ENCODE data around the gene MYL11. TPM values are rescaled to one million over a fixed set of nuclear protein-coding genes. Genes with fewer than 3 reads are reported as not detected.

Gene MYL11
- polyA plus RNA-seq, 1 donor from 2014 or later: not detected

DNA sequence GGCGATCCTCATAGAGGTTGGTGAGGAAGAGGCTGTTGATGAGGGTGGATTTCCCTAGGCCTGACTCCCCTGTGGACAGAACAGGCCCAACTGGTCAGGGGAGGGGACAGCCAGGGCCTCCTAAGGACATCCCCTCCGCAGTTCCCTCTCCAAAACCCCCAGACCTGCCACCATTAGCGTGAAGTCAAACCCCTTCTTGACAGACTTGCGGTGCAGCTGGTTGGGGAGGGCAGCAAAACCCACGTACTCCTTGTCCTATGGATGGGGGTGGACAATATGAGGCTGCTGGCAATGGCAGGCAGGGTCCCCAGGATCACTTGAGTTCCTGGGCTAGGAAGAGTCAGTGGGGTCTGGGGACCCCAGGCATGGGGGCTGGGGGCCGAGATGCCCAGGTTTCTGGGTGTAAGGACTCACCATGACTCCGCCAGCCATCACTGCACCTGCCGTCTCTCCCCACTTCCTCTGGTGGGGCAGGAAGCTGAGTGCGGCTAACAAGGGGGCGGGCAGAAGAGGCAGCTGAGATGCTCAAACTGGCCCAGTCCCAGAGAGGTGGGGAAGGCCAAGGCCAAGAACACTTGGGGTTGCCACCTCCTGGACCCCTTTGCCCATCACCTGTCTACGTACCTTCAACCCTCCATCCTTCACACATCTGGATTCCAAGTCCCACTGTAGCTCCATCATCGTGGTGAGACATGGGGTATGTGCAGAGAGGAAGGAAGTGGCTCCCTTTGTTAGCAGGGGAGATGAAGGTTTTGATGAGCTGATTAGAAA is 7.7 kb downstream of the MYL11 start, which contains the start of gene SEPTIN1:
Gene SEPTIN1 (minus strand): TSS at position 451 of the 771 bp plus-strand sequence. CDS start 19 bp downstream, at position 432.
- H3K9ac ChIP-seq (ENCODE audit: low read length): no peak within 1 kb of the TSS
- H3K79me2 ChIP-seq (replicated peaks; ENCODE audit: insufficient read depth, low read length): peaks cover 5% of the 10 kb centered on the region

DNA sequence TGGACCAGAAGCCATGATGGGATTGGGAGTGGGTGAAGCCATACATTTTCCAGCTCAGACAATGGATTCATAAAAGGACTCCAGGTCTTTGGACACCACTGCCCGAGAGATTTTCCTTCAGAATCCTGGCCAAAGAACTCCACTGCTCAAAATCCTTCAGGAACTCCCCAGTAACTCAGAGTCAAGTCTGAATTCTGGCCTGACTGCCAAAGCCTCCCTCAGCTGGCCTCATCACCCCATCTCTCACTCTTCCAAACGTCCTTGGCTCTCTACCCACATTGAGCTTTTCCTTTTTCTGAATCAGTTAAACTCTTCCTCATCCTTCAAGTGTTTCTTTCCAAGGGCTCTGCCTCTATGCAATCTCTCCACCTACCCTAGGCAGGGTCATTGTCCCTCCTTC is 8.9 kb downstream of the MYL11 start:
- Histone ChIP-seq H2AFZ (ENCODE audit: low read depth, low read length) (no peak overlapping the region), H3F3A (ENCODE audit: insufficient read depth, low read length, poor library complexity, severe bottlenecking) (no peaks in the 10 kb centered on the region), H3K9ac (ENCODE audit: low read length) (no peak overlapping the region), H4K20me1 (ENCODE audit: insufficient read depth) (no peaks in the 10 kb centered on the region), H3K4me2 (ENCODE audit: low read length) (no peak overlapping the region), H3K4me3 (ENCODE audit: low read length) (no peak overlapping the region), H3K36me3 (ENCODE audit: insufficient read depth, low read length) (no peaks in the 10 kb centered on the region), H3K9me3 (ENCODE audit: low read length) (no peaks in the 10 kb centered on the region), H3K27me3 (ENCODE audit: insufficient read depth, low read depth, low read length) (no peaks in the 10 kb centered on the region), H3K79me2 (replicated peaks; ENCODE audit: insufficient read depth, low read length) (peaks cover 5% of the 10 kb centered on the region), H3K27ac (ENCODE audit: low read length) (no peak overlapping the region), H3K9me2 (ENCODE audit: insufficient read depth, low read length) (no peaks in the 10 kb centered on the region)
- TF ChIP-seq, protein P1, sequence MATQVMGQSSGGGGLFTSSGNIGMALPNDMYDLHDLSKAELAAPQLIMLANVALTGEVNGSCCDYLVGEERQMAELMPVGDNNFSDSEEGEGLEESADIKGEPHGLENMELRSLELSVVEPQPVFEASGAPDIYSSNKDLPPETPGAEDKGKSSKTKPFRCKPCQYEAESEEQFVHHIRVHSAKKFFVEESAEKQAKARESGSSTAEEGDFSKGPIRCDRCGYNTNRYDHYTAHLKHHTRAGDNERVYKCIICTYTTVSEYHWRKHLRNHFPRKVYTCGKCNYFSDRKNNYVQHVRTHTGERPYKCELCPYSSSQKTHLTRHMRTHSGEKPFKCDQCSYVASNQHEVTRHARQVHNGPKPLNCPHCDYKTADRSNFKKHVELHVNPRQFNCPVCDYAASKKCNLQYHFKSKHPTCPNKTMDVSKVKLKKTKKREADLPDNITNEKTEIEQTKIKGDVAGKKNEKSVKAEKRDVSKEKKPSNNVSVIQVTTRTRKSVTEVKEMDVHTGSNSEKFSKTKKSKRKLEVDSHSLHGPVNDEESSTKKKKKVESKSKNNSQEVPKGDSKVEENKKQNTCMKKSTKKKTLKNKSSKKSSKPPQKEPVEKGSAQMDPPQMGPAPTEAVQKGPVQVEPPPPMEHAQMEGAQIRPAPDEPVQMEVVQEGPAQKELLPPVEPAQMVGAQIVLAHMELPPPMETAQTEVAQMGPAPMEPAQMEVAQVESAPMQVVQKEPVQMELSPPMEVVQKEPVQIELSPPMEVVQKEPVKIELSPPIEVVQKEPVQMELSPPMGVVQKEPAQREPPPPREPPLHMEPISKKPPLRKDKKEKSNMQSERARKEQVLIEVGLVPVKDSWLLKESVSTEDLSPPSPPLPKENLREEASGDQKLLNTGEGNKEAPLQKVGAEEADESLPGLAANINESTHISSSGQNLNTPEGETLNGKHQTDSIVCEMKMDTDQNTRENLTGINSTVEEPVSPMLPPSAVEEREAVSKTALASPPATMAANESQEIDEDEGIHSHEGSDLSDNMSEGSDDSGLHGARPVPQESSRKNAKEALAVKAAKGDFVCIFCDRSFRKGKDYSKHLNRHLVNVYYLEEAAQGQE (IDR thresholded peaks at IDR 0.05; ENCODE audit: borderline replicate concordance): no peak
- TF ChIP-seq SMC3 (conservative IDR thresholded peaks at IDR 0.05; ENCODE audit: poor library complexity): no peak
- TF ChIP-seq POLR2AphosphoS5 (IDR thresholded peaks at IDR 0.05): no peak
- TF ChIP-seq RAD21 (conservative IDR thresholded peaks at IDR 0.05): no peak
- TF ChIP-seq TAF1 (IDR thresholded peaks at IDR 0.05; ENCODE audit: low read depth): no peak
- TF ChIP-seq EZH2 (IDR thresholded peaks at IDR 0.05; ENCODE audit: borderline replicate concordance, insufficient read depth, low read length, poor library complexity, severe bottlenecking): no peak
- TF ChIP-seq, protein P2, sequence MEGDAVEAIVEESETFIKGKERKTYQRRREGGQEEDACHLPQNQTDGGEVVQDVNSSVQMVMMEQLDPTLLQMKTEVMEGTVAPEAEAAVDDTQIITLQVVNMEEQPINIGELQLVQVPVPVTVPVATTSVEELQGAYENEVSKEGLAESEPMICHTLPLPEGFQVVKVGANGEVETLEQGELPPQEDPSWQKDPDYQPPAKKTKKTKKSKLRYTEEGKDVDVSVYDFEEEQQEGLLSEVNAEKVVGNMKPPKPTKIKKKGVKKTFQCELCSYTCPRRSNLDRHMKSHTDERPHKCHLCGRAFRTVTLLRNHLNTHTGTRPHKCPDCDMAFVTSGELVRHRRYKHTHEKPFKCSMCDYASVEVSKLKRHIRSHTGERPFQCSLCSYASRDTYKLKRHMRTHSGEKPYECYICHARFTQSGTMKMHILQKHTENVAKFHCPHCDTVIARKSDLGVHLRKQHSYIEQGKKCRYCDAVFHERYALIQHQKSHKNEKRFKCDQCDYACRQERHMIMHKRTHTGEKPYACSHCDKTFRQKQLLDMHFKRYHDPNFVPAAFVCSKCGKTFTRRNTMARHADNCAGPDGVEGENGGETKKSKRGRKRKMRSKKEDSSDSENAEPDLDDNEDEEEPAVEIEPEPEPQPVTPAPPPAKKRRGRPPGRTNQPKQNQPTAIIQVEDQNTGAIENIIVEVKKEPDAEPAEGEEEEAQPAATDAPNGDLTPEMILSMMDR (IDR thresholded peaks at IDR 0.05; ENCODE audit: poor library complexity, severe bottlenecking): no peak
- TF ChIP-seq MXI1 (conservative IDR thresholded peaks at IDR 0.05; ENCODE audit: poor library complexity, severe bottlenecking): no peak
- TF ChIP-seq EP300 (conservative IDR thresholded peaks at IDR 0.05; ENCODE audit: poor library complexity, severe bottlenecking): no peak

More for the DNA sequence above, 7.7 kb downstream of the MYL11 start, which contains the start of gene SEPTIN1:
- Histone ChIP-seq H3K27me3 (ENCODE audit: insufficient read depth, low read depth, low read length) (no peaks in the 10 kb centered on the region), H3K4me3 (ENCODE audit: low read length) (no peak within 1 kb of the TSS), H3K4me2 (ENCODE audit: low read length) (no peak within 1 kb of the TSS), H2AFZ (ENCODE audit: low read depth, low read length) (no peak within 1 kb of the TSS), H3K27ac (ENCODE audit: low read length) (no peak within 1 kb of the TSS), H4K20me1 (ENCODE audit: insufficient read depth) (no peaks in the 10 kb centered on the region), H3F3A (ENCODE audit: insufficient read depth, low read length, poor library complexity, severe bottlenecking) (no peaks in the 10 kb centered on the region), H3K9me3 (ENCODE audit: low read length) (no peaks in the 10 kb centered on the region), H3K9me2 (ENCODE audit: insufficient read depth, low read length) (no peaks in the 10 kb centered on the region), H3K36me3 (ENCODE audit: insufficient read depth, low read length) (no peaks in the 10 kb centered on the region)
- TF ChIP-seq, protein P1 (IDR thresholded peaks at IDR 0.05; ENCODE audit: borderline replicate concordance): no peak
- no peak for TF ChIP-seq SMC3 (conservative IDR thresholded peaks at IDR 0.05; ENCODE audit: poor library complexity)
- no peak for TF ChIP-seq EZH2 (IDR thresholded peaks at IDR 0.05; ENCODE audit: borderline replicate concordance, insufficient read depth, low read length, poor library complexity, severe bottlenecking)
- no peak for TF ChIP-seq TAF1 (IDR thresholded peaks at IDR 0.05; ENCODE audit: low read depth)
- TF ChIP-seq MXI1 (conservative IDR thresholded peaks at IDR 0.05; ENCODE audit: poor library complexity, severe bottlenecking): no peak
- TF ChIP-seq EP300 (conservative IDR thresholded peaks at IDR 0.05; ENCODE audit: poor library complexity, severe bottlenecking): no peak
- no peak for TF ChIP-seq RAD21 (conservative IDR thresholded peaks at IDR 0.05)
- TF ChIP-seq, protein P2 (IDR thresholded peaks at IDR 0.05; ENCODE audit: poor library complexity, severe bottlenecking): no peak
- TF ChIP-seq POLR2AphosphoS5 (IDR thresholded peaks at IDR 0.05): no peak
